H1 (cell line): Measurements from ENCODE around the gene CEP152. TPM values are rescaled to one million over a fixed set of nuclear protein-coding genes. Genes with fewer than 3 reads are reported as not detected.

Experiments
- CTCF ChIA-PET: fragments of 300-600 bp; sonication (Branson Sonifier 250); formaldehyde crosslinking; loops from one replicate; lab custom pipeline; 2021; ENCODE audit not compliant: partially characterized antibody; lab: Charles Lee
- POLR2A ChIA-PET: fragments of 300-600 bp; sonication (Branson Sonifier 250); formaldehyde crosslinking; loops from one replicate; lab custom pipeline; 2021; ENCODE audit warnings: inconsistent platforms; ENCODE audit not compliant: partially characterized antibody; lab: Charles Lee
- DNase-seq, 2 experiments: peaks; one replicate each; pipeline versions ENCODE4 v3.0.0 to v3.0.0-alpha.2; 2010 to 2022; ENCODE audit warnings: low spot score in 2 of 2, low read depth in 1 of 2, mixed read lengths in 1 of 2
- FAIRE-seq: peaks from 2 replicates; lab custom pipeline; 2011; peaks lifted over from hg19 to GRCh38; lab: Jason Lieb, UNC
- H2AFZ ChIP-seq: 2 replicates; pipeline ENCODE4 v1.8.1; 2012; ENCODE audit warnings: low read length, inconsistent platforms
- H2AK5ac ChIP-seq: 2 replicates; pipeline ENCODE4 v1.6.1; 2013; ENCODE audit warnings: low read depth, low read length
- H2BK120ac ChIP-seq: replicated peaks from 2 replicates; pipeline ENCODE3; 2013; ENCODE audit warnings: low read depth, low read length, inconsistent platforms
- H2BK12ac ChIP-seq: 2 replicates; pipeline ENCODE4 v1.6.1; 2013; ENCODE audit warnings: low read depth, low read length
- H2BK15ac ChIP-seq: 2 replicates; pipeline ENCODE4 v1.6.1; 2013; ENCODE audit warnings: low read length
- H2BK20ac ChIP-seq: 2 replicates; pipeline ENCODE4 v1.6.1; 2013; ENCODE audit warnings: low read length
- H2BK5ac ChIP-seq: 2 replicates; pipeline ENCODE4 v1.6.1; 2013; ENCODE audit warnings: low read depth, low read length
- H3K14ac ChIP-seq: 2 replicates; pipeline ENCODE4 v1.6.1; 2013; ENCODE audit warnings: inconsistent platforms; ENCODE audit not compliant: insufficient read length
- H3K18ac ChIP-seq: 2 replicates; pipeline ENCODE4 v1.6.1; 2013; ENCODE audit warnings: low read length; ENCODE audit errors: extremely low read depth
- H3K23ac ChIP-seq: 2 replicates; pipeline ENCODE4 v1.6.1; 2013; ENCODE audit warnings: inconsistent platforms; ENCODE audit not compliant: insufficient read length
- H3K23me2 ChIP-seq: 2 replicates; pipeline ENCODE4 v1.6.1; 2013; ENCODE audit warnings: low read depth, low read length
- H3K27ac ChIP-seq: 2 replicates; pipeline ENCODE4 v1.6.1; 2011; ENCODE audit warnings: low read depth, low read length, inconsistent platforms
- H3K27me3 ChIP-seq, 4 experiments: replicated peaks in 1 of 4; 1 replicate in 1 of 4; 2 replicates in 3 of 4; pipeline versions ENCODE4 v1.6.1 to v1.8.1; 2011 to 2013; ENCODE audit warnings: low read length in 3 of 4, mild to moderate bottlenecking in 3 of 4, inconsistent platforms in 2 of 4, mixed read lengths in 2 of 4, moderate library complexity in 1 of 4; ENCODE audit not compliant: control insufficient read depth in 3 of 4, insufficient read depth in 3 of 4; ENCODE audit errors: extremely low read depth in 1 of 4
- H3K36me3 ChIP-seq, 4 experiments: 2 replicates each; pipeline versions ENCODE4 v1.6.1 to v1.8.1; 2011 to 2013; ENCODE audit warnings: mild to moderate bottlenecking in 4 of 4, low read length in 3 of 4, moderate library complexity in 2 of 4, control low read depth in 1 of 4, inconsistent platforms in 1 of 4; ENCODE audit not compliant: insufficient read depth in 4 of 4, control insufficient read depth in 2 of 4
- H3K4ac ChIP-seq: replicated peaks from 2 replicates; pipeline ENCODE3; 2013; ENCODE audit warnings: low read length, low read depth, mixed read lengths, inconsistent platforms; ENCODE audit not compliant: insufficient read length
- H3K4me1 ChIP-seq, 4 experiments: replicated peaks in 1 of 4; 1 replicate in 1 of 4; 2 replicates in 3 of 4; pipeline versions ENCODE4 v1.6.1 to v1.8.1; 2011 to 2013; ENCODE audit warnings: low read length in 3 of 4, inconsistent platforms in 2 of 4, mixed read lengths in 1 of 4; ENCODE audit not compliant: insufficient read depth in 4 of 4, control insufficient read depth in 3 of 4
- H3K4me2 ChIP-seq, 2 experiments: 2 replicates each; pipeline versions ENCODE4 v1.6.1 to v1.8.1; 2011 to 2013; ENCODE audit warnings: low read depth in 2 of 2, low read length in 2 of 2, control low read depth in 1 of 2, inconsistent platforms in 1 of 2, mild to moderate bottlenecking in 1 of 2; ENCODE audit not compliant: insufficient read depth in 1 of 2
- H3K4me3 ChIP-seq, 4 experiments: fragments of 200-600, 300-600 bp in 1 of 4; sonication (generic), shearing (Covaris generic), sonication (Bioruptor Twin) in 1 of 4; 2 replicates each; pipeline versions ENCODE4 v1.5.1 to v1.8.1; 2011 to 2016; ENCODE audit warnings: low read length in 4 of 4, low read depth in 3 of 4, control low read depth in 2 of 4, inconsistent platforms in 2 of 4, mild to moderate bottlenecking in 2 of 4, mixed read lengths in 1 of 4, moderate library complexity in 1 of 4; ENCODE audit not compliant: insufficient read depth in 2 of 4; ENCODE audit errors: extremely low read depth in 1 of 4
- H3K56ac ChIP-seq: replicated peaks from 2 replicates; pipeline ENCODE3; 2013; ENCODE audit warnings: low read depth, mild to moderate bottlenecking, mixed read lengths, low read length, inconsistent platforms; ENCODE audit not compliant: insufficient read length
- H3K79me1 ChIP-seq: 2 replicates; pipeline ENCODE4 v1.6.1; 2013; ENCODE audit warnings: low read depth, low read length, control low read depth
- H3K79me2 ChIP-seq, 2 experiments: 2 replicates each; pipeline versions ENCODE4 v1.6.1 to v1.8.1; 2012 to 2013; ENCODE audit warnings: low read length in 2 of 2, mild to moderate bottlenecking in 2 of 2, inconsistent platforms in 1 of 2; ENCODE audit not compliant: insufficient read depth in 2 of 2, control insufficient read depth in 1 of 2
- H3K9ac ChIP-seq, 4 experiments: replicated peaks in 1 of 4; 1 replicate in 1 of 4; 2 replicates in 3 of 4; pipeline versions ENCODE4 v1.6.1 to v1.8.1; 2011 to 2013; ENCODE audit warnings: low read depth in 3 of 4, low read length in 3 of 4, control low read depth in 2 of 4, mild to moderate bottlenecking in 2 of 4, moderate library complexity in 2 of 4, inconsistent platforms in 1 of 4; ENCODE audit errors: extremely low read depth in 1 of 4
- H3K9me3 ChIP-seq, 2 experiments: 2 replicates each; pipeline versions ENCODE4 v1.6.1 to v1.8.1; 2012 to 2013; ENCODE audit warnings: mild to moderate bottlenecking in 2 of 2, moderate library complexity in 2 of 2, control low read depth in 1 of 2, inconsistent platforms in 1 of 2, low read depth in 1 of 2, low read length in 1 of 2, mixed read lengths in 1 of 2; ENCODE audit not compliant: insufficient read depth in 2 of 2
- H4K20me1 ChIP-seq, 2 experiments: replicated peaks in 1 of 2; 2 replicates each; pipeline versions ENCODE3 to v1.8.1; 2011 to 2013; ENCODE audit warnings: inconsistent platforms in 2 of 2, low read length in 2 of 2, mild to moderate bottlenecking in 1 of 2; ENCODE audit not compliant: insufficient read depth in 2 of 2, control insufficient read depth in 1 of 2
- H4K5ac ChIP-seq: 2 replicates; pipeline ENCODE4 v1.6.1; 2013; ENCODE audit warnings: low read length, low read depth, mixed read lengths, inconsistent platforms; ENCODE audit not compliant: insufficient read length
- H4K8ac ChIP-seq: 2 replicates; pipeline ENCODE4 v1.8.0; 2013; ENCODE audit warnings: mild to moderate bottlenecking, moderate library complexity, low read length, inconsistent platforms; ENCODE audit not compliant: insufficient read depth; ENCODE audit errors: extremely low read depth
- H4K91ac ChIP-seq: replicated peaks from 2 replicates; pipeline ENCODE3; 2013; ENCODE audit warnings: low read length, mixed read lengths, inconsistent platforms; ENCODE audit not compliant: insufficient read length
- CHD1 ChIP-seq: IDR thresholded peaks from 2 replicates; pipeline ENCODE4 v1.6.1; 2012; ENCODE audit warnings: low read depth, low read length, improper control_type of control experiment
- EZH2 ChIP-seq: fragments of 200-600 bp; sonication (generic); IDR thresholded peaks from 2 replicates; pipeline ENCODE4 v1.7.1; 2012; ENCODE audit warnings: low read depth, mild to moderate bottlenecking, moderate library complexity, low read length, inconsistent platforms; ENCODE audit not compliant: severe bottlenecking
- FOSL1 ChIP-seq: IDR thresholded peaks from 2 replicates; pipeline ENCODE4 v1.6.1; 2011; ENCODE audit warnings: mild to moderate bottlenecking, low read depth, low read length, moderate library complexity; ENCODE audit not compliant: insufficient read depth
- PHF8 ChIP-seq: fragments of 200-600 bp; sonication (generic); conservative IDR thresholded peaks from 2 replicates; pipeline ENCODE4 v1.7.1; 2012; ENCODE audit warnings: low read depth, mild to moderate bottlenecking, inconsistent platforms, low read length, moderate library complexity
- TBP ChIP-seq: IDR thresholded peaks from 2 replicates; pipeline ENCODE4 v1.6.1; 2011; ENCODE audit warnings: low read depth, low read length, improper control_type of control experiment
- WGBS, 2 experiments: shearing (Covaris generic) in 1 of 2; methylation state at CpG; one replicate each; pipeline versions ENCODE4 v1.1.6 to v1.1.7; 2013 to 2015; ENCODE audit warnings: low lambda C conversion rate in 2 of 2, mixed read lengths in 2 of 2, inconsistent platforms in 1 of 2, low coverage in 1 of 2, missing lambda C conversion rate in 1 of 2; ENCODE audit not compliant: insufficient replicate concordance in 2 of 2, insufficient coverage in 1 of 2, insufficient read length in 1 of 2; ENCODE audit errors: extremely low coverage in 1 of 2, missing lambda C conversion rate in 1 of 2; 5-methylcytosine and 5-hydroxymethylcytosine counted together
- polyA plus RNA-seq, 7 experiments: library from polyadenylated mRNA; depleted of rRNA in 3 of 7; stranded (reverse) in 5 of 7; unstranded in 2 of 7; fragments of >200 nt in 5 of 7; fragments of 200-250 nt in 2 of 7; gene quantifications; 1 replicate in 5 of 7; 2 replicates in 1 of 7; 4 replicates in 1 of 7; pipeline versions ENCODE4 v1.2.1 to v1.2.3, GENCODE V29; 2011 to 2013; ENCODE audit warnings: missing spikeins in 2 of 7, mixed read lengths in 2 of 7
- total RNA-seq: library from RNA; stranded (reverse); fragmentation: NEBNext Ultra II Directional; extraction: Animal tissue kit (Norgen Biotek cat#: 25700); gene quantifications from 2 replicates; pipeline ENCODE4 v1.2.1, GENCODE V29; 2021

The CEP152 gene
- total and polyA plus RNA-seq, 2 of the 8 experiments (the other 6 are each of a cell fraction or from before 2014, with no cell fraction given), result 1.4 to 16.2 TPM

DNA sequence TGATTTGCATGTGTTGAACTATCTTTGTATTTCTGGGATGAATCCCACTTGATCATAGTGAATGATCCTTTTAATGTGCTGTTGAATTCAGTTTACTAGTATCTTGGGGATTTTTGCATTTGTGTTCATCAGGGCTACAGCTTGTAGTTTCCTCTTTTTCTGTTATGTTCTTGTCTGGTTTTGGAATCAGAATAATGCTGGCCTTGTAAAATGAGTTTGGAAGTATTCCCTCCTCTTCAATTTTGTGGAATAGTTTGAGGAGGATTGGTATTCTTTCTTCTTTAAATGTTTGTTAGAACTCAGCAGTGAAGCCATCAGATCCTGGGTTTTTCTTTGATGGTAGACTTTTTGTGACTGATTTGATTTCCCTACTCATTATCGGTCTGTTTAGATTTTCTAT, 102.2 kb downstream of the CEP152 start:
- Histone ChIP-seq H3K18ac (no peak overlapping the region), H2BK15ac (no peak overlapping the region), H2BK20ac (no peak overlapping the region), H3K23me2 (no peaks in the 10 kb centered on the region), H4K20me1 (no peaks in the 10 kb centered on the region), H3K27me3 (no peaks in the 10 kb centered on the region), H3K4me1 (no peaks in the 10 kb centered on the region), H3K79me2 (no peaks in the 10 kb centered on the region), H4K5ac (no peak overlapping the region), H3K4me2 (no peak overlapping the region), H2BK5ac (no peak overlapping the region), H3K9me3 (peaks cover 0 to 2% of the 10 kb centered on the region in 2 experiments; a peak in 1 of 4 replicates), H3K14ac (no peak overlapping the region), H3K4me3 (no peak overlapping the region), H3K4ac (no peak overlapping the region), H3K79me1 (no peaks in the 10 kb centered on the region), H3K36me3 (no peaks in the 10 kb centered on the region), H2AFZ (no peak overlapping the region), H2AK5ac (no peak overlapping the region), H4K8ac (no peak overlapping the region), H3K27ac (no peak overlapping the region), H3K23ac (no peak overlapping the region), H4K91ac (no peak overlapping the region), H2BK12ac (no peak overlapping the region), H3K56ac (no peak overlapping the region), H3K9ac (no peak overlapping the region), H2BK120ac (no peak overlapping the region)
- FAIRE-seq, result no peak
- 93% methylated on average over 1 of the region's 1 CpG; no CpG with 5 or more reads in 1 of the 2 experiments for WGBS, 2 experiments
- ChIA-PET CTCF (no interaction called here), POLR2A (no interaction called here)
- no peak for DNase-seq
- no peak for TF ChIP-seq EZH2
- TF ChIP-seq TBP, result no peak
- no peak for TF ChIP-seq CHD1
- TF ChIP-seq PHF8, result no peak
- TF ChIP-seq FOSL1, result no peak
